Left ventricle myocardium inferior (tissue), 1 donor: ENCODE results near the gene FHDC1. TPM values are rescaled to one million over a fixed set of nuclear protein-coding genes. Genes with fewer than 3 reads are reported as not detected.

Source experiments
- DNase-seq: peaks from one replicate; pipeline ENCODE4 v3.0.0-alpha.2; 2020
- H3K27ac ChIP-seq: fragments of 200-600 bp; replicated peaks from 2 replicates; pipeline ENCODE4 v1.8.0; 2021
- H3K27me3 ChIP-seq: fragments of 200-600 bp; 2 replicates; pipeline ENCODE4 v1.8.0; 2021; ENCODE audit warnings: low read depth
- H3K36me3 ChIP-seq: fragments of 200-600 bp; 2 replicates; pipeline ENCODE4 v1.8.0; 2021
- H3K4me1 ChIP-seq: fragments of 200-600 bp; 2 replicates; pipeline ENCODE4 v1.8.0; 2021
- H3K4me3 ChIP-seq: fragments of 200-600 bp; 2 replicates; pipeline ENCODE4 v1.8.0; 2021; ENCODE audit warnings: mild to moderate bottlenecking, moderate library complexity
- H3K9me3 ChIP-seq: fragments of 200-600 bp; replicated peaks from 2 replicates; pipeline ENCODE4 v1.8.0; 2021
- CTCF ChIP-seq: fragments of 200-600 bp; IDR thresholded peaks from 2 replicates; pipeline ENCODE4 v1.8.0; 2021; ENCODE audit warnings: antibody characterized with exemption, mild to moderate bottlenecking, borderline replicate concordance
- intact Hi-C: fragments of 100-400 bp; cut with micrococcal nuclease; formaldehyde crosslinking; loops from one replicate; pipeline ENCODE4 v1.11.0; 2022
- total RNA-seq: library from RNA; stranded (reverse); fragmentation: NEBNext Ultra II Directional; extraction: Animal tissue kit (Norgen Biotek cat#: 25700); gene quantifications from one replicate; pipeline ENCODE4 v1.2.1, GENCODE V29; 2021
- donor health status: DM: no; HTN: yes; CAD: no; lungs with severe emphysema.

FHDC1 gene
- total RNA-seq, 1 donor from 2014 or later, result 0.38 TPM

- no peak for TF ChIP-seq CTCF
These were observed 69.8 kb downstream of the FHDC1 start for GRCh38 chr4:153005899-153006381.

GRCh38 chr4:153008578-153009199, 72.6 kb downstream of the FHDC1 start:
- no peak for TF ChIP-seq CTCF
- intact Hi-C loops, result no loop called here
- no peak for DNase-seq
- Histone ChIP-seq H3K4me3 (no peak overlapping the region), H3K36me3 (no peaks in the 10 kb centered on the region), H3K27me3 (peaks cover 9% of the 10 kb centered on the region), H3K9me3 (no peaks in the 10 kb centered on the region), H3K4me1 (no peaks in the 10 kb centered on the region), H3K27ac (no peak overlapping the region)

More at GRCh38 chr4:153005899-153006381, 69.8 kb downstream of the FHDC1 start:
- intact Hi-C loops, result no loop called here
- peak overlapping the region; percentile 16 for H3K27ac ChIP-seq
- no peaks in the 10 kb centered on the region for H3K4me1 ChIP-seq
- no peak overlapping the region for H3K4me3 ChIP-seq
- DNase-seq, result no peak
- no peaks in the 10 kb centered on the region for H3K9me3 ChIP-seq
- peaks cover 27% of the 10 kb centered on the region for H3K27me3 ChIP-seq
- H3K36me3 ChIP-seq, result no peaks in the 10 kb centered on the region

GRCh38 chr4:153010146-153010545, 74.0 kb downstream of the FHDC1 start:
- Histone ChIP-seq H3K27me3 (peaks cover 6% of the 10 kb centered on the region), H3K4me1 (no peaks in the 10 kb centered on the region), H3K36me3 (no peaks in the 10 kb centered on the region), H3K27ac (no peak overlapping the region), H3K4me3 (no peak overlapping the region), H3K9me3 (no peaks in the 10 kb centered on the region)
- DNase-seq, result no peak
- TF ChIP-seq CTCF, result no peak
- intact Hi-C loops, result no loop called here

- no peaks in the 10 kb centered on the region for H3K4me1 ChIP-seq
- intact Hi-C loops, result no loop called here
- H3K36me3 ChIP-seq, result no peaks in the 10 kb centered on the region
- DNase-seq, result no peak
- H3K27ac ChIP-seq, result no peak overlapping the region
- H3K9me3 ChIP-seq, result no peaks in the 10 kb centered on the region
- TF ChIP-seq CTCF, result no peak
- no peak overlapping the region for H3K4me3 ChIP-seq
- H3K27me3 ChIP-seq, result no peaks in the 10 kb centered on the region
These were observed 77.3 kb downstream of the FHDC1 start for GRCh38 chr4:153013202-153013977.

GRCh38 chr4:153014460-153014859, 78.3 kb downstream of the FHDC1 start:
- no peak for TF ChIP-seq CTCF
- Histone ChIP-seq H3K4me1 (no peaks in the 10 kb centered on the region), H3K27ac (no peak overlapping the region), H3K36me3 (no peaks in the 10 kb centered on the region), H3K9me3 (no peaks in the 10 kb centered on the region), H3K27me3 (peaks cover 9% of the 10 kb centered on the region), H3K4me3 (no peak overlapping the region)
- intact Hi-C loops, result no loop called here
- no peak for DNase-seq
